Measurements from ENCODE around the gene ZNF407.

The ZNF407 gene

DNA sequence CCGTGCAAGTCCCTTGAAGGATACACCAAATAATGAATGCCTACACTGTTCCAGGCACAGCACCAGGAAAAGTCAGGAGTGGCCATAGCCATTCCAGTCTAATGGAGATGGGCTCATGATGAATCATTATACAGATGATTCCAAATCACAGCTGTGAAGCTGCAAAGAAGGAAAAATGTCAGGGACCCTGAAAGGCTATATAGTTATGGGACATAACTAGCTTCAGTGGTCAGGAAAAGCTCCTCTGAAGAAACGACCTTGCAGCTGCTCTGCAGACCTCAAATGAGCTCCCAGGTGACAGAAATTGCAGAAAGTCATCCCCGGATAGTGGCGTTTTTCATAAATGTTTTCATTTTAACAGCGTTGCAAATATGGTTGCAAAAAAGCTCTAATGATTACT is 410.5 kb downstream of the ZNF407 start:
- no peak overlapping the region for H3K9ac ChIP-seq (ENCODE audit: low read length)
- H3K9me3 ChIP-seq (ENCODE audit: insufficient read depth, low read length), result no peaks in the 10 kb centered on the region

DNA sequence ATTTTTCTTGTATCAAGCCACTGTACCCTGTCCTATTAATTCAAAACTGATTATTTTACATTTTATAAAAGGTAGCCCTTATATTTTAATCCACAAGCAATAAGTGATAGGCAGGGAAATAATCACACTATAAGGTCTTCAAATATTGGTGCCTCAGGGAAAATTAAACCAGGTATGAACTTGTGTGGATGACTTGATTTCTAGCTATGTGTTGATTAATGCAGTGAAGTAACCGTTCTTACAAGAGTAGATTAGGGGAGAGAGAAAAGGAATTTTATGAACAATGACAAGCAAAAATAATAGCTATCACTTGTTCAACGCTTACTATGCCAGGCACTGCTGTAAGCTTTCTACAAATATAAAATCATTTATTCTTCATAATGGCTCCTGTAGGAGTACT is 411.6 kb downstream of the ZNF407 start:
- Histone ChIP-seq H3F3A (ENCODE audit: insufficient read depth) (no peaks in the 10 kb centered on the region), H3K27me3 (ENCODE audit: low read length) (no peaks in the 10 kb centered on the region), H3K4me3 (ENCODE audit: insufficient read depth, low read length, poor library complexity, severe bottlenecking) (no peak overlapping the region), H3K36me3 (ENCODE audit: low read length) (no peaks in the 10 kb centered on the region), H4K20me1 (ENCODE audit: low read depth, low read length) (no peaks in the 10 kb centered on the region), H3K9me3 (ENCODE audit: insufficient read depth, low read length) (no peaks in the 10 kb centered on the region), H3K9me2 (replicated peaks; ENCODE audit: insufficient read depth, low read length) (no peaks in the 10 kb centered on the region), H3K79me2 (ENCODE audit: insufficient read depth, low read length) (no peaks in the 10 kb centered on the region), H3K27ac (ENCODE audit: low read depth, low read length) (no peak overlapping the region), H2AFZ (ENCODE audit: low read depth, low read length, severe bottlenecking) (no peak overlapping the region), H3K9ac (ENCODE audit: low read length) (no peak overlapping the region), H3K4me2 (ENCODE audit: low read depth, low read length, poor library complexity, severe bottlenecking) (no peak overlapping the region)
- TF ChIP-seq EZH2phosphoT487 (conservative IDR thresholded peaks at IDR 0.05; ENCODE audit: low read length), result no peak
- TF ChIP-seq, protein P1, sequence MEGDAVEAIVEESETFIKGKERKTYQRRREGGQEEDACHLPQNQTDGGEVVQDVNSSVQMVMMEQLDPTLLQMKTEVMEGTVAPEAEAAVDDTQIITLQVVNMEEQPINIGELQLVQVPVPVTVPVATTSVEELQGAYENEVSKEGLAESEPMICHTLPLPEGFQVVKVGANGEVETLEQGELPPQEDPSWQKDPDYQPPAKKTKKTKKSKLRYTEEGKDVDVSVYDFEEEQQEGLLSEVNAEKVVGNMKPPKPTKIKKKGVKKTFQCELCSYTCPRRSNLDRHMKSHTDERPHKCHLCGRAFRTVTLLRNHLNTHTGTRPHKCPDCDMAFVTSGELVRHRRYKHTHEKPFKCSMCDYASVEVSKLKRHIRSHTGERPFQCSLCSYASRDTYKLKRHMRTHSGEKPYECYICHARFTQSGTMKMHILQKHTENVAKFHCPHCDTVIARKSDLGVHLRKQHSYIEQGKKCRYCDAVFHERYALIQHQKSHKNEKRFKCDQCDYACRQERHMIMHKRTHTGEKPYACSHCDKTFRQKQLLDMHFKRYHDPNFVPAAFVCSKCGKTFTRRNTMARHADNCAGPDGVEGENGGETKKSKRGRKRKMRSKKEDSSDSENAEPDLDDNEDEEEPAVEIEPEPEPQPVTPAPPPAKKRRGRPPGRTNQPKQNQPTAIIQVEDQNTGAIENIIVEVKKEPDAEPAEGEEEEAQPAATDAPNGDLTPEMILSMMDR (IDR thresholded peaks at IDR 0.05; ENCODE audit: insufficient read depth, low read length, poor library complexity, severe bottlenecking), result no peak

More for the DNA sequence above, 410.5 kb downstream of the ZNF407 start:
- Histone ChIP-seq H3K27ac (ENCODE audit: low read depth, low read length) (no peak overlapping the region), H3K4me3 (ENCODE audit: insufficient read depth, low read length, poor library complexity, severe bottlenecking) (no peak overlapping the region), H3K36me3 (ENCODE audit: low read length) (no peaks in the 10 kb centered on the region), H3K27me3 (ENCODE audit: low read length) (no peaks in the 10 kb centered on the region), H2AFZ (ENCODE audit: low read depth, low read length, severe bottlenecking) (no peak overlapping the region), H4K20me1 (ENCODE audit: low read depth, low read length) (no peaks in the 10 kb centered on the region), H3K4me2 (ENCODE audit: low read depth, low read length, poor library complexity, severe bottlenecking) (no peak overlapping the region), H3K79me2 (ENCODE audit: insufficient read depth, low read length) (no peaks in the 10 kb centered on the region), H3K9me2 (replicated peaks; ENCODE audit: insufficient read depth, low read length) (no peaks in the 10 kb centered on the region), H3F3A (ENCODE audit: insufficient read depth) (no peaks in the 10 kb centered on the region)
- TF ChIP-seq EZH2phosphoT487 (conservative IDR thresholded peaks at IDR 0.05; ENCODE audit: low read length), result no peak
- TF ChIP-seq, protein P1 (IDR thresholded peaks at IDR 0.05; ENCODE audit: insufficient read depth, low read length, poor library complexity, severe bottlenecking), result no peak

DNA sequence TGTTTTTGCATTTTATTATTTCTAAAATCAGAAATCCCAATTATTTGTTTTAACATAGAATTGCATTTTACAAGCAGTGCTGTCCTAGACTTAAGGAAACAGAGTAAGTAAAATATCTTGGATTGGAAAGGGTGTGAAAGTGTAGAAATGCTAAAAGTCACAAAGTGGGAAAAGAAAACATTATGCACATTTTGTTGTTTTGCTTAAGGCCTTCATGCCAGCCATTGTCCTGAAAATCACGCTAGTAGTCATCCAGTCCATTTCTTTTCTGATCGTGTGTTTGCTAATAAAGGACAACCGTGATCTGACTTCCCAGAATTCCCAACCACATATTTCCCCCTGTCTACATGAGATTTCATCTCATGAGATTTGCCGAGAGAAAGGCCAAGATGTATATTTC is 412.2 kb downstream of the ZNF407 start:
- Histone ChIP-seq H3K9me2 (replicated peaks; ENCODE audit: insufficient read depth, low read length) (no peaks in the 10 kb centered on the region), H3K27me3 (ENCODE audit: low read length) (no peaks in the 10 kb centered on the region), H3K9ac (ENCODE audit: low read length) (no peak overlapping the region), H3F3A (ENCODE audit: insufficient read depth) (no peaks in the 10 kb centered on the region), H3K4me2 (ENCODE audit: low read depth, low read length, poor library complexity, severe bottlenecking) (no peak overlapping the region), H3K4me3 (ENCODE audit: insufficient read depth, low read length, poor library complexity, severe bottlenecking) (no peak overlapping the region), H3K79me2 (ENCODE audit: insufficient read depth, low read length) (no peaks in the 10 kb centered on the region), H3K9me3 (ENCODE audit: insufficient read depth, low read length) (no peaks in the 10 kb centered on the region), H2AFZ (ENCODE audit: low read depth, low read length, severe bottlenecking) (no peak overlapping the region), H3K36me3 (ENCODE audit: low read length) (no peaks in the 10 kb centered on the region), H4K20me1 (ENCODE audit: low read depth, low read length) (no peaks in the 10 kb centered on the region), H3K27ac (ENCODE audit: low read depth, low read length) (no peak overlapping the region)
- TF ChIP-seq EZH2phosphoT487 (conservative IDR thresholded peaks at IDR 0.05; ENCODE audit: low read length), result no peak
- TF ChIP-seq, protein P1 (IDR thresholded peaks at IDR 0.05; ENCODE audit: insufficient read depth, low read length, poor library complexity, severe bottlenecking), result no peak
